Hindlimb muscle (tissue), 1 donor: ENCODE data around the gene FAM89B. TPM values are rescaled to one million over a fixed set of nuclear protein-coding genes. Genes with fewer than 3 reads are reported as not detected.
A peak's percentile ranks its signal among the peaks of the same experiment; 100 is the strongest.
"Not testable (repeated sequence)": the region's sequence is repeated elsewhere in the genome, so short reads cannot be mapped to it uniquely, and the experiment has no call there.

Experiments used
- DNase-seq: peaks from one replicate; pipeline ENCODE4 v3.0.0-alpha.2; 2013
- polyA plus RNA-seq: library from polyadenylated mRNA; unstranded; fragments of 120-200 nt; gene quantifications from one replicate; pipeline ENCODE4 v1.2.1, GENCODE V29; 2013; ENCODE audit not compliant: insufficient read length

FAM89B gene
- polyA plus RNA-seq, 1 donor = 52.5 TPM

GRCh38 chr11:65558002-65558929 is 14.1 kb upstream of the FAM89B start, which contains the start of gene LTBP3:
LTBP3 (minus strand) TSS chr11:65558359; CDS start chr11:65557959, 400 bp downstream.
- peak; percentile 92 for DNase-seq

GRCh38 chr11:65558930-65559509 is 13.3 kb upstream of the FAM89B start:
- DNase-seq = no peak

GRCh38 chr11:65559535-65559934 is 12.8 kb upstream of the FAM89B start:
- no peak for DNase-seq

GRCh38 chr11:65559951-65560537 is 12.3 kb upstream of the FAM89B start:
- no peak for DNase-seq

GRCh38 chr11:65560555-65561418 is 11.6 kb upstream of the FAM89B start:
- no peak for DNase-seq

- DNase-seq = no peak
Measured at GRCh38 chr11:65562020-65562419, 10.3 kb upstream of the FAM89B start.

- no peak for DNase-seq
Measured at GRCh38 chr11:65562788-65563187, 9.6 kb upstream of the FAM89B start.

- DNase-seq = no peak
Measured at GRCh38 chr11:65563601-65564000, 8.7 kb upstream of the FAM89B start.

GRCh38 chr11:65564879-65565559 is 7.3 kb upstream of the FAM89B start:
- DNase-seq = not testable (repeated sequence)

- DNase-seq = no peak
Measured at GRCh38 chr11:65565624-65566453, 6.5 kb upstream of the FAM89B start.

- no peak for DNase-seq
Measured at GRCh38 chr11:65569164-65569972, 3.0 kb upstream of the FAM89B start.

GRCh38 chr11:65569973-65570918 is 2.1 kb upstream of the FAM89B start, which contains the start of gene ZNRD2:
ZNRD2 (plus strand) TSS chr11:65570477; CDS start chr11:65570492, 15 bp downstream.
- DNase-seq = peak; percentile 98

GRCh38 chr11:65571420-65571819 is 918 bp upstream of the FAM89B start:
- no peak for DNase-seq

GRCh38 chr11:65571940-65572339 is 398 bp upstream of the FAM89B start:
- peak; percentile 62 for DNase-seq

- no peak for DNase-seq
Measured at GRCh38 chr11:65573391-65574079, 1.2 kb downstream of the FAM89B start.

GRCh38 chr11:65574109-65574810 is 1.9 kb downstream of the FAM89B start:
- DNase-seq = peak; percentile 95
